Measurements from ENCODE around the gene ARHGEF10L.

ARHGEF10L gene

GRCh38 chr1:17665054-17665453 is 125.6 kb downstream of the ARHGEF10L start:
- no peak for DNase-seq

DNA sequence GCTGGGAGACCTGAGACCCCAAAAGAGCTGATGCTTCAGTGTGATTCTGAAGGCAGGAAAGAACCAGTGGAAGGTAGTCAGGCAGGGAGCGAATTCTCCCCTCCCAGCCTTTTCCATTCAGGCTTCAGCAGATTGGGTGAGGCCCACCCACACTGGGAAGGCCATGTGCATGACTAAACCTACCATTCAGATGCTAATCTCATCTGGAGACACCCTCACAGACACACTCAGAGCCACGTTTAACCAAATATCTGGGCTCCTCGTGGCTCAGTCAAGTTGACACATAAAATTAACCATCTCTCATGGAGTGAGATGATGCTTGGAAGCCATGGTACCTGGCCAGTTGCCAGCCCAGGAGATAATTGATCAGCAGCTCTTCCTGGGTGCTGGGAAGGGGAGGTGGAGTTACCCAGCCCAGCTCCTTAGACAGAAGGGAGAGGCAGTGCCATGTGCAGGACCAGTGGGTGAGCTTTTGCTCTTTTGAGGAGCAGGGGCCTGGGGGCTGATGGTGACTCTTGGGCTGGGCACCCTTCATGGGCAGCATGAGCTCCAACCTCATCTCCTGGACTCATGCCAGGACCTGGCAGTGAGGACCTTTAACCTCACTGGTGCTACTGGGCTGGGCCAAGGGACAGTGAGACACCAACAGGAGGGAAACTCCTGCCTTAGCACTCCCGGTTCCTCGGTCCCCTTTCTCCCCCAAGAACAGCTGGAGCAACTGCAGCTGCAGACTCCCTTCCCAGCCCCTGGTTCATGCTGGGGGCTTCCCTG is 126.6 kb downstream of the ARHGEF10L start:
- no peak for DNase-seq

DNA sequence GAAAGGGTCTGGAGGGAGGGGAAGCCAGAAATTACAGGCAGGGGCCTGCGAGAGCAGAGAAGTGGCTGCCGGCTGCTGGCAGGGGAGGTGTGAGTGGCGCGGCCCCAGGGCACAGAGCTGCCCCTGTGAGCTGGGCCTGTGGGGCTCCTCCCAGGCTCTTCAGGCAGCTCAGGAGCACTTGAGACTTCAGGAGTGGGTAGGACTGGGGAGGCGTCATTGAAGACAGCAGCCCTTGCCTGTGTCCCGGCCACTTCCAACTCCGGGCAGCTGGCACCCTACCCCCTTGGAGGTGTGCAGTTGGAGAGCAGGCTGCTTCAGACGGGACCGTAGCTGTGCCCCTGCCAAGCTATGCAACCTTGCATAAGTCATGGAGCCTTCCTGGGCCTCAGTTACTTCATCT is 128.1 kb downstream of the ARHGEF10L start:
- no peak for DNase-seq

DNA sequence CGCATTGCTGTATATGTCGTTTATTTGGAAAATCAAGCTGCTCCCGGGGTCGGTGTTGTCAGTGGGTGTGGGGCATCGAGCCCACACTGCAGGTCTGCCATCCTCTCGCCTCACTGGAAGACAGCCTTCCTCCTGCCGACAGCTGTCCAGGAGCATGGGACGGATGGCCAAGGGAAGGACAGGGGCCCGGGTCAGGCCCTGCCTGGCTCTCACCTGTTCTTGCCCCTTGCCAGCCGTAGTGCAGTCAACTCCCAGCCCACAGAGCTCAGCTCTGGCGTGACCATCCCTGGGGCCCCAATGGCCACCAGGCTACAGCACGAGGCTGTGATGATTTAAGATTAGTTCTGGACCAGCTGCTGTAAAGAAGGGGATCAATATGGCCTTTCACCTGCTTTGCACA is 128.7 kb downstream of the ARHGEF10L start:
- no peak for DNase-seq

- DNase-seq, result no peak
These were observed 129.2 kb downstream of the ARHGEF10L start for GRCh38 chr1:17668624-17669175.

GRCh38 chr1:17669305-17669704 is 129.8 kb downstream of the ARHGEF10L start:
- DNase-seq, result no peak

- DNase-seq, result no peak
These were observed 130.5 kb downstream of the ARHGEF10L start for GRCh38 chr1:17669866-17670451.

- no peak for DNase-seq
These were observed 131.3 kb downstream of the ARHGEF10L start for GRCh38 chr1:17670587-17671313.

DNA sequence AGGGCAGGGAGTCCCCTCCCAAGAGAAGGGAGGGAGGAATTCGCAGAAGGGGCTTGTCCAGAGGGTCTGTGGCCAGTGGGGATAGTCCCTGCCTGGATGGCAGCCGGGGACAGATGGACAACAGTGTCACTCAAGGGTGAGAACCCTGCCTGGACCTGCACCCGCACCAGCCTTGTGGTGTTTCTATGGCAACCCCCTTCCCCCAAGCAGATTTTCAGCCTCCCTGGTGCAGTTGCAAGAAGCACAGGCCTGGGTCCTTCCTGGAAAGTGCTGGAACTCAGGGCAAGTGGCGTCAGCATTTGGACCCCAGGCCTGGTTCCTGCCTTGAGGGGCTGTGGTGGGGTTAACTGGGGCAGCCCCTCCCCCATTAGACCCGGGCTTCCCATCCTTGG is 131.8 kb downstream of the ARHGEF10L start:
- DNase-seq, result no peak

GRCh38 chr1:17671741-17672140 is 132.2 kb downstream of the ARHGEF10L start:
- DNase-seq, result no peak

GRCh38 chr1:17672226-17672625 is 132.7 kb downstream of the ARHGEF10L start:
- no peak for DNase-seq

DNA sequence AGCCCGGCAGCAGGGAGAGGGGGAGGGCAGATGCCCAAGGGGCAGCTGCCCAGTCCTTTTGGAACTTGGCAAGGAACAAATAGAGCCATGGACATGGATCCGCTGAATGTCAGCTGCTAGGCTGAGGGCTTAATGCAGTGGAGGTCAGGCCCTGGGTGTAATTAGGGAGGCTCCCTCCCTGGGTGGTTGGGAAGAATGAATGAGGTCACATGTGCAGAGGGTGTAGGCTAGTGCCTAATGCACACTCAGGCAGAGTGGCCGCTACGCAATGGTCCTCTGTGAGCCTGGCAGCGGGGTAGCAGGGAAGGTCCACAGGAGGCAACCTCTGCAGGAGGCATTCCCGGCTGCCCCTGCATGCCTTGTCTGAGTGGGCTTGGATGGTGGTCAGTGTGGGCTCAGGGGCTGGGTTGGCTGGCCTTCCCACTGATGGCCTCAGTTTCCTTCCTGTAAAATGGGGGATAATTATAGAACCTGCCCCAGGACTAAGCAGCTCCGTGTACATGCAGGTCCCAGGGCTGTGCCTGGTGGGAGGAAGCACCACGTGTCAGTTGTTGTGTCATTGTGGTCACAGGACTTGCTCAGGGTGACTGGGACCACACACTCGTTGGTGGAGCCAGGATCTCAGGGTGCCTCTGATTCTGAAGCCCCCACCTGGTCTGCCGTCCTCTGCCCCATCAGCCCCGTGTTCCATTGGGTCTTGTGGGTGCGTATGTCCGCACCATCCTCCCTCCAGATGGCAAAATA is 134.0 kb downstream of the ARHGEF10L start:
- no peak for DNase-seq

DNA sequence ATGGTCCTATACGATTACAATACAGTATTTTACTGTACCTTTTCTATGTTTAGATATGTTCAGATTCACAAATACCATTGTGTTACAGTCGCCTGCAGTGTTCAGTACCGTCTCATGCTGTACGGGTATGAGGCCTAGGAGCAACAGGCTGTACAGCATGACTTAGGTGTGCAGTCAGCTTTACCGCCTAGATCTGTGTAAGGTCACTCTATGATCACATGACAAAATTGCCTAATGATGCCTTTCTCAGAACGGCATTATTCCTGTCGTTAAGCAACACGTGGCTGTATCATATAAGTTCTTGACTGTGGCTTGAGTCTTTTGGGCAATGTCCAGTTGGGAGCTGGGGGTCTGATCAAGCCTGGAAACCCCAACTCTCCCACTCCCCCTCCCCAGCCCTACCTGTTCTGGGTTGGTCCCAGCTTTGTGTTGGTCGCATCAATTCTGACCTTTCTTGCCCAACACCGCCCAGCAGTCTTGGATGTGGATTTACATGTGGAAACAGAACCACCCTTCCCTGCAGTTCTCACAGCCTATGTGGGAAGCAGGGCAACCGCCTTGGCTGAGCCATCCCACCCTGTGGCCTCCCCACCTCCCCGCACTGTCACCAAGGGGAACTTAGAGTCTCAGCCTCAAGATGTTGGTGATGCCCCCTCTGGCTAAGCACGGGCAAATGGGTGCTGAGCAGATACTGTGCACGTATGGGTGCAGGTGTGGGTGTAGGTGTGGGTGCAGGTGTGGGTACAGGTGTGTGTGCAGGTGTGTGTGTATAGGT is 135.4 kb downstream of the ARHGEF10L start:
- DNase-seq, result no peak

DNA sequence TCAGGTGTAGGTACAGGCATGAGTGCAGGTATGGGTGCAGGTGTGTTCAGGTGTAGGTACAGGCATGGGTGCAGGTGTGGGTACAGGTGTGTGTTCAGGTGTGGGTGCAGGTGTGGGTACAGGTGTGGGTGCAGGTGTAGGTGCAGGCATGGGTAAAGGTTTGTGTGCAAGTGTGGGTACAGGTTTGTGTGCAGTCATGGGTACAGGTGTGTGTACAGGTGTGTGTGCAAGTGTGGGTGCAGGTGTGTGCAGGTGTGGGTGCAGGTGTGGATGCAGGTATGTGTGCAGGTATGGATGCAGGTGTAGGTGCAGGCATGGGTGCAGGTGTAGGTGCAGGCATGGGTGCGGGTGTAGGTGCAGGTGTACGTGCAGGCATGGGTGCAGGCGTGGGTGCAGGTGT is 136.2 kb downstream of the ARHGEF10L start:
- DNase-seq, result no peak

DNA sequence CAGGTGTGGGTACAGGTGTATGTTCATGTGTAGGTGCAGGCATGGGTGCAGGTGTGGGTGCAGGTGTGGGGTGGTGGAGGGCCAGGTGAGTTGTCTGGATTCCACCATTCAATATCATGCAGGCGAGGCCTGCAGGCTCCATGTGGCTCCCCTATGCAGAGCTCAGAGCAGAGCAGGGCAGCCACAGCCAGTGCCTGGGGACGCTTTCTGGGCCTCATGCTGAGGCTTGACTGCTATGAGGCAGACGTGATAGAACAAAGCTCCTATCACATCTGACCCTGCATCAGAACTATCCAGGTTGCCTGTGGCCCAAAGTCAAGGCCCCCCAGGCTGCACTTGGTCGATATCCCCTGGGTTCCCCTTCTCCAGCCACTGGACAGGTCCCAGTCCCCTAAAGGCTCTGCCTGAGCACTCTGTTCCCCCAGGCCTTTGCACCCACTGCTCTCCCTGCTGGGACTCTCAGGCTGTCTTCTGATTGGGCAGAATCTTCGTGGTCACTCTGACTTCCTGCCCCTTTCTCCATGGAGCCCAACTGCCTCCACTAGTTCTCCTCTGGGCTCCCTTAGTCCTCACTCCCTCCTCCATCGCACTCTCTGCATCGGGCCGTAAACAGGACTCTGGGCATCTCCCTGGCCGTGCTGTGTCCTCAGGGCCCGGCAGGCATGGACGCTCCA is 137.0 kb downstream of the ARHGEF10L start:
- no peak for DNase-seq

GRCh38 chr1:17678011-17678410 is 138.5 kb downstream of the ARHGEF10L start:
- DNase-seq, result no peak

DNA sequence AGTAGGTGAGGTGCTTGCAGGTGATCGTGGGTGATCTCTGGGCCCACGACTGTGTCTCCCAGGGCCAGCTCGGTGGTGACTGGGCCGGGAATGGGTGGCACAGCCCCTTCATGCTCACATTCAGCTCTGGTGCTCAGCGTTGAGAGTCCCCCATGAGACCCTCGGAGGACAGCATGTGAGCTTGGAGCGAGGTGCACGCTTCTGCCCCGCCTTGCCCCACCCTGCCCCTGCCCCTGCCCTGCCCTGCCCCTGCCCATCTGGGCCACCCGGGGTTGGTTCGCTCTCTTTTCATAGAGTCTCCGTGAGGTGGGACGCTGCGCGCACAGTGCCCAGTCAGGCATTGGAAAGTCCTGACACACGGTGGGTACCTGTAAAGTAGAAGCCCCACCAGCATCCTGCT is 140.4 kb downstream of the ARHGEF10L start:
- no peak for DNase-seq

- no peak for DNase-seq
These were observed 140.8 kb downstream of the ARHGEF10L start for GRCh38 chr1:17680308-17680707.

DNA sequence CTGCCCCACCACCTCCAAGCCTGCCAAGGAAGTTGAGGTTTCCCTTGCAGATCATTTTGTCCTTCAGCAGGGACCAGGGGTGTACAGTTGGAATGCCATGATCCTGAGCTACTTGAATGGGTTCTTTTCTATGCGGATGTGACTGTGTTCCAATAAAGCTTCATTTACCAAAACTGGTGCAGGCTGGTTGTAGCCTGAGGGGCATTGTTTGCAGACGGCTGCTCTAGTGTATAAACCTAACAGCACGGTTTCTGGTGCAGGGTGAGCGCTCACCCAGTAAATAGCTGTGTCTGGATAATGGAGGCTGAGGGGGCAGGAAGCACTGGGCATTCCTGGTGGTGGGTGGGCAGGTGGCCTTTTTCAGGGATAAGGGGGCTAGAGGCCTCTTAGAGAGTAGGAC is 142.9 kb downstream of the ARHGEF10L start:
- no peak for DNase-seq

- DNase-seq, result no peak
These were observed 144.1 kb downstream of the ARHGEF10L start for GRCh38 chr1:17683598-17683997.

DNA sequence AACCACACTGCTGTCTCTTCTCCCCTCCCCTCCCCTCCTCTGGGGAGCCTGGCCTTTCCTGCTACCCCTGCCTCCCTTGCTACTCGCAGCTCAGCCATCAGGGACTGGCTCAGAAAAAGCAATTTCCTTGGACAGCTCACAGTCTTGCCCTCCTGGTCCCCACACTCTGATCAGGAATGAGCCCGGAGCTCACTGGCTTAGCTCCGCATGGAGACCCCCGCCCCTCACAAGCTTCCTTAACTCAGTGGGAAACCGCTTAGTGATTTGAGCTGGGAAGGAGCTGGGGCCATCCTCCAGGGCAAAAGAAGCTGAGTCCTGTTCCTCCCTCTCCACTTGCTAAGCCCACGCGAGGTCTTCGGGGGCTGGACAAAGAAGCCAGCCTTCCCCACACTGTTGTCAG is 145.3 kb downstream of the ARHGEF10L start:
- no peak for DNase-seq

DNA sequence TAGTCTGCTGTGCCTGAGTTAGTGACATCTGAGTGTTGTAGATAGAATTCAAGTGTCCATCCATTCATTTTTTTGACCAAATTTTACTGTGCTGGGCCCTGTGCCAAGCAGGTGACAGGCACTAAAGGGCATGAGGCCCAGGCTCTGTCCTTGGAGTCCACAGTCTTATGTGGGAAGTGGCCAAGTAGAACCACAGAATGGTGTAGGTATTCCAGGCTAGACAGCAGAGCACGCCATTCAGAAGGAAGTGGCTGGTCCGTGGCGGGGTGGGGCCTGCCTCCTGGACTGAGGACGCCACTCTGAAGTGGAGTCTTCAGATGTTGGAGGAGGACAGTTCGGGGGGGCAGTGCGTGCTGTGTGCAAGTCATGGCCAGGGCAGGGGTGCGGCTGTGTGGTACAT is 146.8 kb downstream of the ARHGEF10L start:
- no peak for DNase-seq
